ENCODE measurements around the gene CCL1.

CCL1 gene, protein sequence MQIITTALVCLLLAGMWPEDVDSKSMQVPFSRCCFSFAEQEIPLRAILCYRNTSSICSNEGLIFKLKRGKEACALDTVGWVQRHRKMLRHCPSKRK

DNA sequence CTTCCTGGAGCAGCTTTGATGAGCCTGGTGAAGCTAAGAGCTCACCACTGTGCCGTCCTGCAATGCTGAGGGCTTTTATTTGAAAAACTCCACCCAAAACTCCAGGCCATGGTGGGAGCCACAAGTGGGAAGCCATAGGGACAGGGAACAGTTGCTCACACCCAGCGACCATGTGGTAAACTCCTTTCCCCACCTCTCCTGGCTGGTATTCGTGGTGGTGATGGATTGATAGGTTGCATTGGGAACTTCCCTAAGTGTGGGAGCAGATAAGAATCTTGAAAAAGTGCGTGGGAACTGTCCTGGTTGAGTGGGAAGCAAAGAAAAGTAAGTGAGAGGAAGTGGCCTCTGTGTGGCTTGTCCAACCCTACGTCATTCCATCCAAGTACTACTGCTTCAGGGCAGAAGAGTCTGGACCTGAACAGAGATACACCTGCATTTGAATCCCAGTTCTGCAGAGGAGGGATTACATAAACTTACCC lies at the start of gene CCL1:
CCL1 (minus strand) TSS at position 51 of the 479 bp plus-strand sequence. CDS start 72 bp downstream, outside the sequence.
- DNase-seq (ENCODE audit: low read depth), result no peak

- no peak for DNase-seq (ENCODE audit: low read depth)
Measured at GRCh38 chr17:34412534-34412933, 49.5 kb upstream of the CCL1 start.

GRCh38 chr17:34411646-34412421 lies 48.8 kb upstream of the CCL1 start:
- DNase-seq (ENCODE audit: low read depth), result no peak

DNA sequence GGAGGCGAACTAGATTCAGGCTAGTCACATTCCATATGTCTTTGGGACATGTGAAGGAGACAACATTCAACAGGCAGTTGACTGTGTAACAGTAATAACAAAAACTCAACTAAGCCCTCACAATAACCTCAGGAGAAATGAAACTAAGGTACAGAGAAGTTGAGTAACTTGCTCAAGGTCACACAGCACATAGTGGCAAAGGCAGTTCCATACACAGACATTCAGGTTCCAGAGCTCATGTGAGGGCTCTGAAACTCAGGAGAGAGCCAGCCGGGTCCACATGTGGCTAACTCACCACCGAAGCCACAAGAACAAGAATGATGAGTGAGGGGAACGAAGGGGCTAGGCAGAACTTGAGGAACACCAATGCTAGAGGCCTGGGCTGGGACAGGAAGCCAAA lies 46.3 kb upstream of the CCL1 start:
- DNase-seq (ENCODE audit: low read depth), result no peak

- no peak for DNase-seq (ENCODE audit: low read depth)
Measured at GRCh38 chr17:34408439-34408838, 45.4 kb upstream of the CCL1 start.

DNA sequence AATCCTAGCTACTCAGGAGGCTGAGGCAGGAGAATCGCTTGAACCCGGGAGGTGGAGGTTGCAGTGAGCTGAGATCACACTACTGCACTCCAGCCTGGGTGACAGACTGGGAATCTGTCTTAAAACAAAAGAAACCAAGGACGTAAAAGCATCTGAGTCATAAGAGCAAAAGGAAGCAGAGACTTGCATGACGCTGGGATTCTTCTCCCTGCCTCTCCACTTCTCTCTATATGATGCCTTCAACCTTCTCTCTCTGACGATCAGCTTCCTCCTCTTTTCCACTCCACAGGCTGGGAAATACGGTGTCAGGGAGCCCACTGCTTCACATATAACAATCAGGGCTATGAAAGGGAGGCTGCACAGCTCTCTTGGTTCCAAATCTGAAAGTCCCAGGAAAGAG lies 43.2 kb upstream of the CCL1 start:
- no peak for DNase-seq (ENCODE audit: low read depth)

GRCh38 chr17:34403006-34403405 lies 40.0 kb upstream of the CCL1 start:
- DNase-seq (ENCODE audit: low read depth), result no peak

DNA sequence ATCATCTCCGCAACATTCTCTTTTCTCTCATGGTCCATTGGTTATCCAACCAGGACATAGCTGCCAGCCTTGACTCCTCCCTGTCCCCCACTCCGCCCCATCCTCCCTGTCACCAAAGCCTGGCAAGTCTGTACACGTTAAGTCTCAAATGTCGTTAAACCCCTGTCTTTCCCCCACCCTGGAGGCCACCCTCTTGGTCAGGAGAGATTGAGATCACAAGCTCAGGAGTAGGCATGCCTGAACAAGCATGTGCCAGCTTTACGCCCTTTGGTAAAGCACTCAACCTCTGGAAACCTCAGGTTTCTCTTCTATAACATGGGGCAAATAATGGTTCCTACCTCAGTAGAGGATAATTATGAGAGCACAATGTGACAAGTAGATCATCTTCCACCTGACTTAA lies 38.1 kb upstream of the CCL1 start:
- DNase-seq (ENCODE audit: low read depth), result no peak

DNA sequence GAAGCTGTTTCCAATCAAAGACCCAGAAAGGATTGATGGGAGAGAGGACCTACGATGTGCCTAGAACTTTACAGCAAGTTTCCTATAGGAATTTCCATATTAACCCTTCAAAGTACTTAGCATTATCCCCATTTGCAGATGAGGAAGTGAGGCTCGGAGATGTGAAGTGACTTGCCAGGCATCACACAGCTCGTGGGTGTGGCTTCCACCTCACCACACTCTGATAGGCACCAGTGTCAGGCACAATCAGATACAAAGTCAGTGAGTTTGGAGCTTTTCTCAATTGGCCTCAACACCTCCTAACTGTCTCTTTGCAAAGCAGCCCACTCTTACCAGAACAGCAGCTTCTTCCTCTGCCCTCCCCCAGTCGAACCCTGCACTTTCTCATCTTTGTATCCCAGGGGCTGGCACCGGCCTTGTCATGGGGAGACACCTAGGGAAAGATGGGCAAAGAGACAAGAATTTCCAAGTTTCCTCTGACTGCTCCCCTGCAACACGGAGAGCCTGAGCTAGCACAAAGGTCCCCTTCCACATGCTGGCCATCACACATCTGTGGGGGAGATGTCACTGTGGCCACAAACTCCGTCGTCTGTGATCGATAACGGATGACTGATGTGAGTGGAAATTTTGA lies 37.4 kb upstream of the CCL1 start:
- DNase-seq (ENCODE audit: low read depth), result no peak

DNA sequence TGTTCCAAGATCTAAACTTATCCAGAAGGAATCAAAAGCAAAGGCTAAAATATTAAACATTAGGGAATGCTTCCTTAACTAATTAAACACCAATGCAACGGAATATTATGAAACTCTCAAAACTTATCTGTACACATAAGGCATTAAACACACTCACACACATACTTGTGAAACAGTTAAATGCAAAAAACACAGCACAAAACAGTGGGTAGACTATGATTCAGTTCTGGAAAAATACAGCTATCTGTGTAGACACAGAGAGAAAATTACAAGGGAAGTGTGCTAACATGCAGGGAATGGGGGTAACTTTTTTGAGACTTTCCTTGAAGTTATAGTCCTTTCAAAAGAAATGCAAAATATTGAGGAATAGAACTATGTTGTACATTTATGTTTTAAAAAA lies 36.7 kb upstream of the CCL1 start:
- no peak for DNase-seq (ENCODE audit: low read depth)

DNA sequence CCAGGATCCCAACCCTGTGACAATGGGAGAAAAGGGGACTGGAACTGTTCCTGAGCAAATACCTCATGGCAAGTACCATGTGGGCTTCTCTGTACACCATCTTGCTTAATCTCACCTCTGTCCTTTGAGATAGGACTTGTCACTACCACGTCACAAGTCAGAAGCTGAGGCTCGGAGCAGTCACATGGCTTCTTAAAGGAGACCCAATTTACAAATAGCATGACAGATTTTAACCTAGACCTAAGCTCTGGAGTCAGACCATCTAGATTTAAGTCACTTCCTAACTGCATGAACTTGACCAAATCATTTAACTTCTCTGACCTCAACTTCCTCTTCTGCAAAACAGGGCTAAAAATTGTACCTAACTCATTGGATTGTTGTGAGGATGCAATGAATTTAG lies 36.0 kb upstream of the CCL1 start:
- no peak for DNase-seq (ENCODE audit: low read depth)

- no peak for DNase-seq (ENCODE audit: low read depth)
Measured at GRCh38 chr17:34397265-34397664, 34.2 kb upstream of the CCL1 start.

DNA sequence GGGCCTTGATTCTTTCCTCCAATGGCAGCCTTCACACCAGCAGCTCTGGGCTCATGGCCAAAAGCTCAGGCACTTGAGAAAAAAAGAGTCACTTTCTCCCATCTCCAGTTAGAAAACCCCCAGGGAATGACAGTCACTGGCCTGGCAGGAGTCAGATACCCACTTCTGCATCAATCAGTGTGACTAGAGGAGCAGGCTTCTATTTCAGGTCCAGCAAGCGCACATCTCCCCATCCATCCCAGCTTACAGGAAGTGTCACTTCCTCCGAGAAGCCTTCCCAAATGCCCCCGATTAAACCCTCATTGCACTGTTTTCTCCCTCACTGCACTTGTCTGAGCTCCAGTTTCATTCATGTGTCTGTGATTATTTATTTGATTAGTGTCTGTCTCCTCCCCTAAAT lies 30.4 kb upstream of the CCL1 start:
- DNase-seq (ENCODE audit: low read depth), result no peak

- no peak for DNase-seq (ENCODE audit: low read depth)
Measured at GRCh38 chr17:34391241-34391640, 28.2 kb upstream of the CCL1 start.

- no peak for DNase-seq (ENCODE audit: low read depth)
Measured at GRCh38 chr17:34390649-34391048, 27.6 kb upstream of the CCL1 start.

- no peak for DNase-seq (ENCODE audit: low read depth)
Measured at GRCh38 chr17:34389126-34389750, 26.2 kb upstream of the CCL1 start.

GRCh38 chr17:34387566-34387965 lies 24.5 kb upstream of the CCL1 start:
- no peak for DNase-seq (ENCODE audit: low read depth)

DNA sequence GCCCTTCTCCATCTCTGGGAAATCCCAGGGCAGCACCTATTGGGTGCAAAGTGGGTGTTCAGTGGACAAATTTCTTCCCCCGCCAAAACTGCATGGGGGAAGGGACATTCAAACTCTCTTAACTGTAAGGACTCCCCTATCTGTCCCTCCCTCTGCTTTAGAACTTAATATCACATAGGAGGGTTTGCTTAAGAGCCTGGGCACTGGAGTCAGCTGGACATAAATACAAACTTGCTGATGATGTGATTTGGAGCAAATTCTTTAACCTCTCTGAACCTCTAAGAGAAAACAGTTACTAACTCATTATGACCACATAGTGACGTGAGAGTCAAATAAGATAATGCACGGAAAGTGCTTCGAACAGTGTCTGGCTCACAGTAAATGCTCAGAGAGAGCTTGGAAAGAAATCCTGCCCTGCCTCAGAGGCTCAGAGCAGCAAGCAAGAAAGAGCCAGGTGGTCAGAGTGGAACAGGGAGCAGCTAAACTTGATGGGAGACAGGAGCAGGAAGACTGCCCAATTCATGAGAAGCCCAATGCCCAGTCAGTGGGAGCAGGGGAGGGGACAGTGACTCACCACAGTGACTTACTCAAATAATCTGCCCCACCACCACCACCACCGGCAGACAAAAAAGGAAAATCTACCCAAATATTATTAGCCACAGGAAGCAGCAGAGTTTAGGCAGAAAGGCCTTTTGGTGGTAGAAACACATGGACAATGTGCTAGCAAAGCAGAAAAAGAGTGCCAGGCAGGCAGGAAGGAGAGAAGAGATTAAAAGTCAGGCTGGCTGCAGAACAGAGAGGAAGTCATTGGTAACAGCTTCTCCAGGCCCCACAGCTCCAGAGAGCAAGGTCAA lies 23.9 kb upstream of the CCL1 start:
- peak; percentile 40 for DNase-seq (ENCODE audit: low read depth)

GRCh38 chr17:34386343-34386696 lies 23.3 kb upstream of the CCL1 start:
- DNase-seq (ENCODE audit: low read depth), result no peak

- no peak for DNase-seq (ENCODE audit: low read depth)
Measured at GRCh38 chr17:34384822-34385605, 22.0 kb upstream of the CCL1 start.

DNA sequence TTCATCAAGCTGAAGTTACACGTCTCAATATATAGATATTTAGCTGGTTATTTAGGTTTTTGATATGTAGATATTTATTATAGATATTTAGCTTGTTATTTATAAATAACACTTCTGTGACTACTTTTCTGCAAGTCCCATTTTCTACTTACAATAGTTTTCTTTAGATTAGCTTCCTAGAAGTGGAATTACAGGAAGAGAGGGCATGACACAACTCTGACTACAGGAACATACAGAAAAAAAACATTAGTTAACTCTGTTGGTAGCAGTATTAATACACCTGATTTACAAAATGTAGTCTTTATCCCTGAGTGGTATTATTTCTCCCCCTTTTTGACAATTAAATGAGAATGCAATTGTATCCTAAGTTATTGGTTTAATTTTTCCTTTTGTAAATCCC lies 21.2 kb upstream of the CCL1 start:
- no peak for DNase-seq (ENCODE audit: low read depth)

Measured in EH (cell line).